Stimulated activated CD4-positive, alpha-beta T cell treated with anti-CD3 and anti-CD28 coated beads, TNF-alpha, amount 100 ng/mL, for 24 hours (primary cell): ENCODE data around the gene NFIX.

Source experiments
- DNase-seq, 3 experiments: peaks; one replicate each; pipeline ENCODE4 v3.0.0-alpha.2; 2020; ENCODE audit warnings: low read depth in 3 of 3

NFIX gene

DNA sequence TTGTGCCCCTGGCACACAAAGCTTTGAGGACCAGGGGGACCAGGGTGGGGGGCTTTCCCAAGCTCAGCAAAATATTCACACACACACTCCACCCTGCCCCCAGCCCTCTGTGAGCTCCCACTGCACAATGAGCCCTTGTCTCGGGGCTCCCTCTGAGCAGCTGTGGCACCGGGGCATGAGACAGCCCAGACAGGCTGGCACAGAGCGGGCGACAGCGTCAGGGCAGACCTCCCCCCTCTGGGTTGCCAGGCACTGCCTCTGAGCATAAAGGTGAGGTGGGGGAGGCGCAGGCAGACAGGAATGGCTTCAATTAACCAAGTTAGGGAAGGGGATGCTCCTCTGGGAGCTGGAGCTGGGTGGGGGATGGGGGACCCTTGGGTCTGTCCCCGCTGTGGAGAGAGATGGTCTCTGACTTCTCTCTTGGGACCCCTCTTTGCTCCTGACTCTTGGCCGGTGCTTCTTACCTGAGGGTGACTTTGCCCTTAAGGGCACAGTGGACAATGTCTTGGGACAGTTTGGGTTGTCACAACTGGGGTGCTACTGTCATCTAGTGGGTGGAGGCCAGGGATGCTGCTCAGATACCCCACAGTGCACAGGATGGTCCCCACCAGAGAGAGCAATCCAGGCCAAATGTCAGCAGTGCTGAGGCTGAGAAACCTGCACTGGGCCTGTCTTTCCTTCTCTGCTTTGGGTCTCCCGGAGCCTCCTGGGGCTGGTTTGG lies 77.1 kb downstream of the NFIX start:
- no peak for DNase-seq

DNA sequence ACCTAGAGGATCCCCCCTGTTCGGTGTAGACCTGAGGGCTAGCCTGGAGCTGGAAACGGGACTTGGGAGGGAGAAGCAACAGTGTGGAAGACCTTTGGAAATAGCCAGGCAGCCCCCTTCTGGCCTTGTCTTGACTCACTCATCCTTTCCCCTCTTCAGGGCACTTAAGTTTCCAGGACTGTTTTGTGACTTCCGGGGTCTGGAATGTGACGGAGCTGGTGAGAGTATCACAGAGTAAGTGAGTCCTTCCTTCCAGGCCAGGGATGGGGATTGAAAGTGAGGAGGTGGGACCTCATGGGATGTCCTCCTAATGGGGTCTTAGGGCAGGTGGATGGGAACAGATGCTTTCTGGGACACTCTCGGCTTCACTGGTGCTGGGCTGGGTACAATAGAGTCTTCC lies 78.0 kb downstream of the NFIX start:
- no peak for DNase-seq

DNA sequence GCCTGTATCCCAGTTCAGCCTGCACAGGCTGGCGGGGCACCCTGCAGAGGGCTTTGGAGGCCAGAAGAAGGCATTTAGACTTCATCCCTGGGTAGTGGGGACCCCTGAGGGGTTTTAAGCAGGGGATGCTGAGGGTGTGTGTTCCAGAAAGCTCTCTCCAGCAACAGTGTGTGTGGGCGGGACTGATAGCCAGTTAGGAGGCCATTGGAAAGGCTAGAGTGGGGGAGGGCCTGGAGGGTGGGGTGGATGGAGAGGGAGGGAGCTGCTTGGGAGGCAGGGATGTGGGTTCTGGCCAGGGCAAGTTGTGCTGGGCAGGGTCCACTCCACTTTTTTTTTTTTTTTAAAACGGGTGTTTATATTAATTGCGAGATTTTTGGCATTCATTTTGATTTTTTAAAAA lies 79.1 kb downstream of the NFIX start:
- no peak for DNase-seq

DNA sequence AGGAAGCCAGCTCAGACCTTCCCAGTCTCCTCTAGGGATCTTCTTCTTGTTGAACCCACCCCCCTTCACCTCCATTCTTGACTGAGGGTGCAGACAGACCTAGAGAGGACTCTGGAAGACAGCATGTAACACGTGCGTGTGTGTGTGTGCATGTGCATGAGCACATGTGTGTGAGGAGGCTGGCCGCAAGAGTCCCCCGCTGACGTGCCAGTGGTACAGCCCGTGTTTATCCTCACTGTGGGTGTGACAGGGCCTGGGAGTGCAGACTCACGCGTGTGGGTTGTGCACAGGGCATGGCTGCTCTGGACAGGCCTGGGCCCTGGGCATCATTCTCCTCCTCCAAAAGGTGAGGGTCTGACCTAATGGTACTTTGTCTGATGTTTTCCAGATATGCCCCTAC lies 81.0 kb downstream of the NFIX start:
- DNase-seq = no peak

DNA sequence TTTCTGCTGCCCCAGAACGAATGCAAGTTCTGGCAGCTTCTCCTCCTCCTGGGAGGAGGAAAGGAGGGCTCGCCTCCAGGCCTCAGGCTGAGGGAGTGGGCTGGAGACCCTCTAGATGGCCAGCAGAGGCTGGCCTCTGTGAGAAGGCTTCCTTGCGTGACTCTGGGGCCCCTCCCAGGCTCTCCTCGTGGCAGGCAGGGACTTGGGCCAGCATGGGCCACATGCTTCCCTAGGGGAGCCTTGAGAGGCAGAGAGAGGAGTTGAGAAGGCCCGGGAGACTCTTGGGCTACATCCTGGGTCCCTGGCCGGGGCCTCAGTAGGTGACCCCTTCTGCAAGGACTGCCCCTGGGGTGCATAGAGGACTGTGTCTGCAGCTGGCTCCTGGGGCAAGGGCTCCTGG lies 81.5 kb downstream of the NFIX start:
- no peak for DNase-seq

DNA sequence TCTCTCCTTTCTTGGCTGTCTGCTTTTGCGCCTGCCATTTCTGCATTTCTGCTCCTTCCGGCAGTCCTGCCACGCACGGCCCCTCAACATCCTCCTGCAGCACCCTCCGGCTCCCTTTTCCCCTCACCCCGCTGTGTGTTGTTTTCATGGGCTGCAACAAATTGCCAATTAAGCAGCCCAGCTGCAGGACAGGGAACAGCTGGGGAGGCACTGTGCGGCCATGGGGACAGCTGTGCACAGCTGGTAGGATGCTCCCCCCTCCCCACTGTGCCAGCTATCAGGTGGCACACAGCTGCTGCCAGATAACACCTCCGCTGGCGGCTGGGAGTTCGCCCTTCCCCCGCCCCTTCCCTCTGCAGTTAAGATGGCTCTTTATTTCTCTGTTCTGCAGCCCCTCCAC lies 82.0 kb downstream of the NFIX start:
- no peak for DNase-seq

DNA sequence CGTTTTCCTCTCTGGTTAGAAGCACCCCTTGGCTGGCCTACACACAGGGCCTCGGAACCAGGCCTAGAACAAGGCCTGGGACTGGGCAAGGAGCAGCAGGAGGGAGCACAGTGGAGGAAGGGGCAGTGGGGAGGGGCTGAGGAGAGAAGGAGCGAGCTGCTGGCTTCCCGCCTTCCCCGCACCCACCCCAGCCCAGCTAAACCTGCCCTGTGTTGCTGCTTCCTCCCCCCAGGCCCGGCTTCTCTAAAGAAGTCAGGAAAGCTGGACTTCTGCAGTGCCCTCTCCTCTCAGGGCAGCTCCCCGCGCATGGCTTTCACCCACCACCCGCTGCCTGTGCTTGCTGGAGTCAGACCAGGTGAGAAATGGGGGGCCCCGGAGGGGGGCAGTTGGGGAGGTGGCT lies 83.1 kb downstream of the NFIX start:
- no peak for DNase-seq

DNA sequence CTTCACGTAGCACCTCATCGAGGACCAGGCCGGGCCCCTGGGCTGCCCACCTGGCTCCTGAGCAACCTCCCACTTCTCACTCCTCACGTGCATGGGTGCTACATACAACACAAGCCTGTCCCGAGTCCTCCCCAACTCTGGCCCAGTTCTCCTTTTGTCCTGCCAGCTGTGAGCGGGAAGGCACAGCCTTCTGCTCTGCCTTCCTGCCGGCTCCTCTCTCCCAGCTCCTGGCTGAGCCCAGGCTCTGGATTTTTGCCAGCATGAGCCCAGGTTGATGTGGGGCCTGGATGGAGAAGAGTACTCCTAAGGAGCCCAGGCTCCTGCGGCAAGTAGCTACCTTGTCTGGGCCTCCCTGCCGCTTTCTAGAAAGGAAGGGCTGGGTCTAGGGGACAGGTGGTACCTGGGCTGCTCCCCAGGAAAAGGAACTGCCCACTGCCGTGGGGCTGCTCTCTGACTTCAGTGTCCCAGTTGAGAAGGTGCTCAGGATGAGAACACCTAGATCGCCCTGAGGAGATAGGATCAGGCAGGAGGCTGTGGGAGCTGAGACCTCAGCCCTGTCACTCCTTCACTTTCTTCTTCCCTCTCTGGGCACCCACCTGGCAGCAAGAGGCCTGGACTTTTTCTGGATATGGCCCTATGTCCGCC lies 83.7 kb downstream of the NFIX start:
- DNase-seq = no peak

DNA sequence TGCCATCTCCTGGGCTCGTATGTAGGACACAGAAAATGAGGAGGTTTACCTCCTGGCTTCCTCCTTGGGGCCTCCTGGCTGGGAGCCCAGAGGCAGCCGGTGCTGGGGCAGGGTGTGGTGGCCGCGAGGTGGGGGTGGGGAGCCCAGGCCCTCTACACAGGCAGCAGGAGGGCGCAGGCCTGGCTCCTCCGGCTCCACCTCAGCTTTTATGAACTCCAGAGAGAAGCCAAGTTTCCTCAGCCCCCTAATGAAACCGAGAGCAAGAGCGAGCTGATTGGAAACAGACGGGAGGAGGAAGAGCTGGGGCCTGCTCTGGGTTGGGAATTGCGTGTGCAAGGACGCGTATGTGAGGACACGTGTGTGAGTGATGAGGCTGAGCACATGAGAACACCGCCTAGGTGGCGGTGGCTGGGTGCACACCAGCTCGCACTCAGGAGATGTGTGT lies 84.3 kb downstream of the NFIX start:
- DNase-seq = no peak

DNA sequence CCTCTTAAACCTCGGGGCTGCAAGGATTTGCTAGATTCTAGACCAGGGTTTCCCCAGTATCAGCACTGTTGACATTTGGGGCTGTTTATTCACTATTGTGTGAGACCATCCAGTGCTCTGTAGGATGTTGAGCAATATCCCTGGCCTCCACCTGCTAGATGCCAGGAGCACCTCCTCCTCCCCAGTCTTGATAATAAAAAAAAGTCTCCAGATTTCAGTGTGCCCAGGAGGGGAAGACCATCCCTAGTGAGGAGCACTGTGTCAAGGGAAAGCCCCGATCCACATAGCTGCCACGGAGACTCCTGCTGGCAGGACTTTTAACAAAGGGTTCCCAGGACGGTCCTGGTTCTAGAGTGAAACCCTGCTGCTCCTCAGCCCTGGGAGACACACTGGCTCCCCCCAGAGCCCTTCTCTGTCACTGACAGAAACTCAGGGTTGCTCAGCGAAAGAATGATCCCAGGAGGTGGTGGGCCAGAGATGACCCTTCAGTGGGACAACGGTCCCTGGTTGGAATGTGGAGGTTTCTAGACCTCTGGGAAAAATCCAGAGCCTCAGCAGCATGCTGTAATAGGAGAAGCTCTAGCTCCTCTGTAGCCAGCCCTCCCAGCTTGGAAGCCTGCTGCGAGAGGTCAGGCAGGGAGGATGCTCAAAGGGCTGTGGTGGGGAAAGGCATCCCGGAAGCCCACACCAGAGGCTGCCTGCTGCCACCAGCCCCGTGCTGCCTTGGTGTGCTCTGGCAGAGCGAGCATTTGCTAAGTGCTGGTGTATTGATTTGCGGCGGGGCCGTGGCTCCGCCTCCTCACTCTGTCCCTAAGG lies 87.1 kb downstream of the NFIX start:
- no peak for DNase-seq

DNA sequence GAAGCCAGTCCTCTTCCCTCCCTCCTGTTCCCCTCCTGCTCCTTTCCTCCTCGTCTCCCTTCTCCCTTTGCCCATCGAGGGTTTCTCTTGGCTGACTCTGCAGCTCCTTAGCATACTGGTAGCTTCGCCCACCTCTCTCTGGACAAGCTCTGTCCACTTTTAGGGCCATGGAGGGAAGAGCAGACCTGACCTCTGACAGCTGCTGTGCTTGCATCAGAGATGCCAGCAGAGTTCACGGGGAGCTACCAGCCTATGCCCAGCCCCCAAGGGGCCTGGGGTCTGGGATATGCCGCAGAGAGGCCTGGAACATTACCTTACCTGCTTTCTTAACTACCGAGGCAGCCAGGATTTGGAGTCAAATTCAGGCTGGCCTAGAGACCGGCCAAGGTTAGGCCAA lies 87.7 kb downstream of the NFIX start:
- DNase-seq = no peak

DNA sequence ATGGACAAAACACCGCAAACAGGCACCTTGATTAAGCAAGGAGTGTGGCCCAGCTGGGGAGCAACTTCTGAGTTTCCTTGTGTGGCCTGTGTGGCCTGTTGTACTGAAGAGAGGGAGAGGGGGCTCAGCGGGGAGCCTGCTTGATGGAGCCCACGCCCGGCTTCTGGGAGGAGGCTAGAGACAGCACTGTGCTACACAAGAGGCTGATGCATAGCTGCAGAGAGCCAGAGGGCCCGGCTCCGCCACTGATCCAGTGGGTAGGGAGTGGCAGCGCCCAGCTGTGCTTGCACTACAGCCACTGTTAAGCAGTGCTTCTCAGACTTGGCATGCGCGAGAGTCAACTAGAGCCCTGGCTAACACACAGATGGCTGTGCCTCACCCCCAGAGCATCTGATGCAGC lies 88.4 kb downstream of the NFIX start:
- DNase-seq = no peak

DNA sequence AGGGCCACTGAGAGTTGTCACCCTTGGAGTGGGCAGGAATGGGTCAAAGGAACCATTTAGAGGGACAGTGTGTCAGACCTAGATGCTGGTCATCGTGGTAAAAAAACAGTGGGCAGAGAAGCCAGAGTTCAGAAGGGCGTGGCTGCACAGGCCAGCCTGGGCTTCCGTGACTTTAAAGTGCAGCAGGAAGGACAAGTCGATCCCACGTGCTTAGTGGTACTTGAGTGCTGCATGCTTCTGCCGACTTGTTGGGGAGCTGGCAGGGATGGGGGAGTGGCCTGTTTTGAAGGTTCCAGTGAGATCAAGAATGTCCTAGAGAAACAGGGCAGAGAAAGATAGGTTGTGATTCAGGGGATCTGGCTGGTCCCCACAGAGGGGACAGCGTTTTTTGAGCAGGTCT lies 90.4 kb downstream of the NFIX start:
- no peak for DNase-seq

DNA sequence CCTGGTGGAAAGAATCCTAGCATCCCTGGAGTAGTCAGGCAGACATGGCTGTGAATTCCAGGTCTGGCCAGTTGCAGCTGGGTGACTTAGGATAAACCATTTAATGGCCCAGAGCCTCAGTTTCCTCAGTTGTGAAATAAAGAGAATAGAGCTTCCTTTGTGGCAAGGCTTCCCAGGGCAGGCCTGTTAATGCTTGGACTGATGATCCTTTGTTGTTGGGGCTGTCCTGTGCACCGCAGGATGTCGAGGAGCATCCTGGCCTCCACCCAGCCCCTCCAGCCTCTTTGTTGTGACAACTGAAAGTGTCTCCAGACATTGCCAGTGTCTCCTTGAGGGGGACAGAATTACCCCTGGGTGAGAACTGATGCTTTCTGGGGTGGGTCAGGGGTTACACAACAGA lies 91.1 kb downstream of the NFIX start:
- no peak for DNase-seq

DNA sequence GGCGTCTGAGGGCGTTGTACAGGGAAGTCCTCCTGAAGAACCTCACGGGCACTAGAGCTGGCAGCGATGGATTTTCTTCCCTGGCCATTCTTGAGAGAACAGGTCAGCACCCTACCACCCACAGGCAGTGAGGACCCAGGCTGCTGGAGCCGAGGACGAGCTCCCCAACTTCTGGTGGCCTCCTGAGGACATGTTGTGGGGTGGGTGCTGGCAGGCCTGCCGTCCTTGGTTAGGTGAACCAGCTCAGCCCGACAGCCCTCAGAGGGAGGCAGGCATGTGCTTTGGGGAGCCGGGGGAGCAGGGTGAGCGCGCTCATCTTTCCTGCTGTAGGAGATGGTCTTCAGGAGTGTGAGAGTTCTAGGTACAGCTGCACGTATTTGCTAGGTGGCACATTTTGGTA lies 92.0 kb downstream of the NFIX start:
- no peak for DNase-seq

DNA sequence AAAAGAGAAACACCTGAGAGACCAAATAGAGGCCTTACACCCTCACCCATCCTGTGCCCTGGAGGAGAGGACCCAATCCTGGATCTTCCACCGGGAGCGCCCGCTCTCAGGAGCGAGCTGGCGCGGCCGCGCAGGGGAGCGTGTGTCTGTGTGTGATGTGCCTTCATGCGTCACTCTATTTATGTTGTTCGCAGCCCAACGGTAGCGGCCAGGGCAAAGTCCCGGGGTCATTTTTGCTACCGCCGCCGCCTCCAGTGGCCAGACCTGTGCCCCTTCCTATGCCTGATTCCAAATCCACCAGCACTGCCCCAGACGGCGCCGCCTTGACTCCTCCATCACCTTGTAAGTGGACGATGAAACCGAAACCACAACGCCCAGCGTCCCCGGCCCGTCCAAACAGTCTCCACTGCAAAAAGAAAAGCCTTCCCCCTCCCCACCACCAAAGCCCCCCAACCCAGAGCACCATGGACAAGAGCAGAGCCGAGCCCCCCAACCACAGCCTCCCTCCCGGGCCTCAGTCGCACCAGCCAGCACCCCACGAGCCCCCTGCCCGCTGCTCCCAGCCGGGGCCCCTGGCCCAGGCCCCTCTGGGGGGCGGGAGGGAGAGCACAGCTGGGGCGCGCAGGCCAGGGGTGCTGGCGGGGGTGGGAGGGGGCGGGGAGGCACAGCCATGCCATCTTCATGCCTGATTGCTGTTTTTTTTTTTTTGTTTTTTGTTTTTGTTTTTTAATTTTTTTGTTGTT lies 92.7 kb downstream of the NFIX start:
- no peak for DNase-seq

DNA sequence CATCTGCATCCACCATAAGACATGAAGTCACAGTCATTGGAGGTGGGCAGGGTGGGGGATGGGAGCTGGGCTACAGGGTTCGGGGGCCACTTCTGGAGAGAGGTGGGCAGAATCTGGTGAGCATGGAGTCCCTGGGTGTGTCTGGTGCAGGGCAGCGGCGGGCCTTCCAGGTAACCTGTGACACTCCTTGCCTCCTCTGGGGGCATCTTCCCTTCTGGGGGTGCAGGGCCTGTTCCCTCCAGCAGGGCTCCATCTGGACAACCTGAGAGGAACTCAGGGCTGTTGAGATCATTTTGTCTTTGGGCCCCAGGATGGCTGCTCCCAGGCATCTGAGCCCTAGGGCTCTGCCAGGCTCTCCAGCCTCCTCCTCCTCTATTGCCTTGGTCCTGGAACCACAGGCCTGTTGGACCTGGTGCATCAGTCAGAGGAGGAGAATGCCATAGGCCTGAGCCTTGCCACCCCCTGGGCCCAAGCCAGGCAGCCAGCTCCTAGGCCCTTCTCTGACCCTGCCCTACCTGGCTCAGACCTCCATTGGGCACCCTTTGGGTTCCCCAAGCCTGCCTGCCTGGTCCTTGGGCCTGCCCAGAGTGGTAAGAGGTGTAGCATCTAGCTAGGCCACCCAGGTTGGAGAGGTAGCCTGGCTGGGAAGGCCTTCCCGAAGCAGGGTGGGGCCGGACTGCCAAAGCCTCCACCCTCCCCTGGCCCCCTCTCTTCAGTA lies 94.0 kb downstream of the NFIX start:
- DNase-seq = no peak

DNA sequence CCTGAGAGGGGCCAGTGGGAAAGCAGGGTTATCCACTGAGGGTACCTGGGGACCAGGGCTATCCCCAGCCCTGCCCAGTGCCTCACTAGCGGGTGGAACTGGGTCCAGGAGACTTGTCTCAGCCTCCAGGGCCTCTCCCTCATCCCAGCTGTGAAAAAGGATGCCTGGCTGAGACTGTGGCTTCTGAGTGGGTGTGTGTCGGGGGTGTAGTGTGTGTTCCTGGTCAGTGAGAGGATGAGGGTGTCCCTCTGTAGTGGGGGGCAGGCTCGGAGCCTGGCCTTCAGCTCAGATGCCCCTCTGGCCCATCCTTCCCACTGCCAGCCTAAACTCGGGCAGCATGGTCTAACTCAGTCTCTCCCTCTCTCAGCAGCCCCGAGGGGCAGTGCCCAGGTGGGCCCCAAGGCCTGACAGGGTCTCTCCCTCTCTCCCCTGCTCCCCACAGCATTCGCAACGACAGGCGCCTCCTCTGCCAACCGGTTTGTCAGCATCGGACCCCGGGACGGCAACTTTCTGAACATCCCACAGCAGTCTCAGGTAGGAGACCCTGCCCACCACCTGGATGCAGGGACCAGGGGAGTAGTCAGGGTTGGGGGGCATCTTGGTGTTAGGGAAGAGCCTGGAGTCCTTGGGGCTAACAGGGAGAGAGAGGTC lies 94.7 kb downstream of the NFIX start:
- no peak for DNase-seq

DNA sequence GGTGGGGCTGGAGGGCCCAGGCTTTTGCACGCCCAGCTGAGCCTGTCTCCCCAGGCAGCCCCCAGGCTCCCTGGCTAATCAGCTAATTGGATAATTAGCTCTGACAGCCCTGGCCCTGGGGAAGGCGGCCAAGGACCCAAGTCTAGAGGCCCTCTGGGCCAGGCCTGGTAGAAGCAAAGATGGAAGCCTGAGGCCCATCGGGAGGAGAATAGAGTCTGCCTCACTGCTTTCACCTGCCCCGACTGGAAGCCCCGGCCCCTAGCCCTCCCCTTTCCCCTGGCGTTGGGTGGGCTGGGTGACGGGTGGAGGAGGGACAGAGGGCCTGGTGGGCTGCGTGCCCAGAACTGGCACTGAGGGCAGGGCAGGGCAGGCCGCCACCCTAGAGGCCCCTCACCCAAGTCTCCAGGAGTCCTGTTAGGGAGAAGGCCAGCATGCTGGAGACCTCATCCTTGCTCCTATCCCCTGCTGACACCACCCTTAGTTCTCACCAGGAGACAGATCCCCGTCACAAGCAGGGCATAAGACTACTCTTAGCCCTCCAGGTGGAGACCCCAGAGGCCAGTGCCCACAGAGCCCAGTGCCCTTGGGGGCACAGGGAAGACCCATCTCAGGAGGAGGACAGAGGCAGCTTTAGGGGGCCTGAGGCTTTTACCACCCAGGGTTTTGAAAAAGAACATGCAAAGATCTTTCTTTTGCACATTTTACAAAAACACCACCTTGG lies 95.4 kb downstream of the NFIX start:
- no peak for DNase-seq

DNA sequence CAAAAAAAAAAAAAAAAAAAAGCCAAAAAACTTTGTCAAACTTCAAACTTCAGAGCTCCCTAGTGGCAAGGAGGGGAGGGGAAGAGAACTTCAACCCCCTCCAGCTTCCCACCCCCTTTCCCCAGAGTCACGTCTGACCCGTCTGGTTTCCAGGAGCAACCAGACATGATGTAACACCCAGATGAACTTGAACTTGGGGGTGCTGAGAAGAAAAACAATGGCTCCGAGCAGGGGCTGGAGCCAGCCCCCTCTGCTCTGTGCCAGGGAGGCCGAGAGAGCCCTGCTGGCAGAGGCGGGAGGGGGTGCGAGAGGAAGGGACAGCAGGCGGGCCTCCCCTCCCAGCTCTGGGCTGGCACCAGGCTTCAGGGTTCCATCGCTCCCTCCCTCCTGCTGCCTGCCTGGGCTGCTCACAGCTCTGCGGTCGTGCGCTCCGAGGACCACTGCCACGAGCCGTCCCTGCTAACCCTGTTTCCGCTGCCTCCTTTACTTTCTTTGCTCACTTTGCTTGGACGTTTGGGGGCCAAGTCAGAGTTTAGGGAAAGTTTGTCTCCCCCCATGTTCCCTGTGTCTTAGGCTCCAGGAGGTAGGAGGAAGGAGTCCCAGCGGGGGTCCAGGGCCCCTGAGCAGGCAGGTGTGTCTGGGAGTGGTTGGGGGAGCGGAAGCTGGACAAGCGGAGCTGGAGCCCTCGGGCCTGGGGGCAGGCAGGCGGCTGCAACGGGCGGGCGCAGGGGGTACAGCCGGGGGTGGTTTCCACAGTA lies 96.3 kb downstream of the NFIX start:
- no peak for DNase-seq
